ENCODE results near the gene PDIA6.

- TF ChIP-seq, protein P1, sequence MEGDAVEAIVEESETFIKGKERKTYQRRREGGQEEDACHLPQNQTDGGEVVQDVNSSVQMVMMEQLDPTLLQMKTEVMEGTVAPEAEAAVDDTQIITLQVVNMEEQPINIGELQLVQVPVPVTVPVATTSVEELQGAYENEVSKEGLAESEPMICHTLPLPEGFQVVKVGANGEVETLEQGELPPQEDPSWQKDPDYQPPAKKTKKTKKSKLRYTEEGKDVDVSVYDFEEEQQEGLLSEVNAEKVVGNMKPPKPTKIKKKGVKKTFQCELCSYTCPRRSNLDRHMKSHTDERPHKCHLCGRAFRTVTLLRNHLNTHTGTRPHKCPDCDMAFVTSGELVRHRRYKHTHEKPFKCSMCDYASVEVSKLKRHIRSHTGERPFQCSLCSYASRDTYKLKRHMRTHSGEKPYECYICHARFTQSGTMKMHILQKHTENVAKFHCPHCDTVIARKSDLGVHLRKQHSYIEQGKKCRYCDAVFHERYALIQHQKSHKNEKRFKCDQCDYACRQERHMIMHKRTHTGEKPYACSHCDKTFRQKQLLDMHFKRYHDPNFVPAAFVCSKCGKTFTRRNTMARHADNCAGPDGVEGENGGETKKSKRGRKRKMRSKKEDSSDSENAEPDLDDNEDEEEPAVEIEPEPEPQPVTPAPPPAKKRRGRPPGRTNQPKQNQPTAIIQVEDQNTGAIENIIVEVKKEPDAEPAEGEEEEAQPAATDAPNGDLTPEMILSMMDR (IDR thresholded peaks at IDR 0.05) = no peak
- no peak for TF ChIP-seq POLR2A (IDR thresholded peaks at IDR 0.05)
Observed at GRCh38 chr2:10790228-10790973, 22.2 kb downstream of the PDIA6 start.
